DND-41 (cell line): Measurements from ENCODE around the gene RGS7.

Source experiments
- ATAC-seq: fragments of 200-7000 bp; cut with Tn5 transposase; 3 replicates; pipeline ENCODE4 v1.9.1; 2021; ENCODE audit warnings: low read depth; ENCODE audit not compliant: insufficient read depth
- DNase-seq: peaks from one replicate; pipeline ENCODE4 v3.0.0-alpha.2; 2020
- H2AFZ ChIP-seq: 2 replicates; pipeline ENCODE4 v1.6.0; 2012; ENCODE audit warnings: low read depth, low read length
- H3K27ac ChIP-seq: 2 replicates; pipeline ENCODE4 v1.5.1; 2012; ENCODE audit warnings: low read length, inconsistent platforms
- H3K27me3 ChIP-seq: fragments of 200-600 bp; sonication (generic); 2 replicates; pipeline ENCODE4 v1.6.0; 2012; ENCODE audit warnings: low read length, mild to moderate bottlenecking, inconsistent platforms; ENCODE audit not compliant: insufficient read depth, poor library complexity
- H3K36me3 ChIP-seq: 2 replicates; pipeline ENCODE4 v1.5.1; 2012; ENCODE audit warnings: low read length, inconsistent platforms; ENCODE audit not compliant: insufficient read depth
- H3K4me1 ChIP-seq: 2 replicates; pipeline ENCODE4 v1.5.1; 2012; ENCODE audit warnings: mild to moderate bottlenecking, low read length; ENCODE audit not compliant: insufficient read depth
- H3K4me2 ChIP-seq: 2 replicates; pipeline ENCODE4 v1.6.0; 2012; ENCODE audit warnings: mild to moderate bottlenecking, moderate library complexity, low read length, inconsistent platforms; ENCODE audit not compliant: insufficient read depth
- H3K4me3 ChIP-seq, 2 experiments: fragments of 200-600 bp in 1 of 2; shearing (Covaris generic) in 1 of 2; 2 replicates each; pipeline ENCODE4 v1.5.1; 2012 to 2016; ENCODE audit warnings: inconsistent platforms in 2 of 2, low read length in 2 of 2, mild to moderate bottlenecking in 2 of 2, low read depth in 1 of 2, moderate library complexity in 1 of 2
- H3K79me2 ChIP-seq: 2 replicates; pipeline ENCODE4 v1.6.0; 2012; ENCODE audit warnings: low read length, inconsistent platforms; ENCODE audit not compliant: insufficient read depth
- H3K9ac ChIP-seq: 2 replicates; pipeline ENCODE4 v1.6.0; 2012; ENCODE audit warnings: low read depth, mild to moderate bottlenecking, inconsistent platforms, low read length, moderate library complexity
- H3K9me3 ChIP-seq: 2 replicates; pipeline ENCODE4 v1.5.1; 2012; ENCODE audit warnings: low read length, moderate library complexity, mild to moderate bottlenecking, inconsistent platforms; ENCODE audit not compliant: insufficient read depth, severe bottlenecking
- H4K20me1 ChIP-seq: 2 replicates; pipeline ENCODE4 v1.6.0; 2012; ENCODE audit warnings: low read length; ENCODE audit not compliant: insufficient read depth
- CTCF ChIP-seq: IDR thresholded peaks from 2 replicates; pipeline ENCODE4 v1.5.1; 2012; ENCODE audit warnings: borderline replicate concordance, low read length, moderate library complexity, mild to moderate bottlenecking; ENCODE audit not compliant: poor library complexity, severe bottlenecking; ENCODE audit errors: extremely low read depth
- EZH2 ChIP-seq: IDR thresholded peaks from 3 replicates; pipeline ENCODE4 v1.6.1; 2012; ENCODE audit warnings: borderline replicate concordance, low read depth, mild to moderate bottlenecking, moderate library complexity, low read length, inconsistent platforms; ENCODE audit not compliant: severe bottlenecking

The RGS7 gene

DNA sequence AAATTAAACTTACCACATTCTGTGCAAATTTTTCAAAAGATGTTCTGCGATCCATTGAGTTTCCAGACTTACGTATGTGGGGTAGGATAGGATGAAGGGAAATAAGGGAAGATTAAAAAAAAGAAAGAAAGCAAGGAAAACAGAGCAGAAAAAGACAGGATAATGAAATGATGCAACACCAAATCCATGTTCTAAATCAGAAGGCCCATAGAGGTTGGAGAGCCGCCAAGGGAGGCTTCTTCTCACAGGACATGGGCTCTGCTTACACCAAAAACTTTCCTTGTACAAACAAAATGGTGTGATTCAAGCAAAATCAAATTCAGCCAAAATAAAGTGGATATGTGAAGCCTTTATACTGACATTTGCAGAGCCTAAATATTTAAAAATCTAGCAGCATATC, 555.6 kb downstream of the RGS7 start:
- DNase-seq (no peak), ATAC-seq (no peak)
- no peaks in the 10 kb centered on the region for H3K9me3 ChIP-seq
- no peak overlapping the region for H3K4me3 ChIP-seq
- no peak overlapping the region for H3K9ac ChIP-seq
- no peaks in the 10 kb centered on the region for H3K4me1 ChIP-seq
- H3K27ac ChIP-seq: no peak overlapping the region
- no peaks in the 10 kb centered on the region for H3K27me3 ChIP-seq
- H3K79me2 ChIP-seq: no peaks in the 10 kb centered on the region
- no peak overlapping the region for H3K4me2 ChIP-seq
- H4K20me1 ChIP-seq: no peaks in the 10 kb centered on the region
- H3K36me3 ChIP-seq: no peaks in the 10 kb centered on the region
- H2AFZ ChIP-seq: no peak overlapping the region
- TF ChIP-seq EZH2: no peak
- no peak for TF ChIP-seq CTCF

- Histone ChIP-seq H3K9ac (no peak overlapping the region), H3K36me3 (no peaks in the 10 kb centered on the region), H3K27ac (no peak overlapping the region), H3K4me3 (no peak overlapping the region), H3K27me3 (no peaks in the 10 kb centered on the region), H3K79me2 (no peaks in the 10 kb centered on the region), H3K4me1 (no peaks in the 10 kb centered on the region), H3K9me3 (no peaks in the 10 kb centered on the region), H2AFZ (no peak overlapping the region), H3K4me2 (no peak overlapping the region), H4K20me1 (no peaks in the 10 kb centered on the region)
- DNase-seq (no peak), ATAC-seq (no peak)
- no peak for TF ChIP-seq EZH2
- no peak for TF ChIP-seq CTCF
Observed at GRCh38 chr1:240800291-240800690, 556.7 kb downstream of the RGS7 start.

GRCh38 chr1:240797050-240797449, 560.0 kb downstream of the RGS7 start:
- no peak overlapping the region for H3K4me2 ChIP-seq
- no peaks in the 10 kb centered on the region for H3K27me3 ChIP-seq
- no peaks in the 10 kb centered on the region for H3K4me1 ChIP-seq
- TF ChIP-seq EZH2: no peak
- TF ChIP-seq CTCF: no peak
- no peak overlapping the region for H3K9ac ChIP-seq
- no peaks in the 10 kb centered on the region for H3K9me3 ChIP-seq
- H2AFZ ChIP-seq: no peak overlapping the region
- H4K20me1 ChIP-seq: no peaks in the 10 kb centered on the region
- ATAC-seq (no peak), DNase-seq (no peak)
- no peak overlapping the region for H3K4me3 ChIP-seq
- H3K27ac ChIP-seq: no peak overlapping the region
- H3K79me2 ChIP-seq: no peaks in the 10 kb centered on the region
- no peaks in the 10 kb centered on the region for H3K36me3 ChIP-seq
